Measurements from ENCODE around the gene FBXO21. TPM values are rescaled to one million over a fixed set of nuclear protein-coding genes. Genes with fewer than 3 reads are reported as not detected.

The FBXO21 gene
- total RNA-seq, 3 donors from 2014 or later (not counting 1 experiment from before 2014, with no cell fraction given), result 39.8 to 48.8 (median 39.9) TPM

DNA sequence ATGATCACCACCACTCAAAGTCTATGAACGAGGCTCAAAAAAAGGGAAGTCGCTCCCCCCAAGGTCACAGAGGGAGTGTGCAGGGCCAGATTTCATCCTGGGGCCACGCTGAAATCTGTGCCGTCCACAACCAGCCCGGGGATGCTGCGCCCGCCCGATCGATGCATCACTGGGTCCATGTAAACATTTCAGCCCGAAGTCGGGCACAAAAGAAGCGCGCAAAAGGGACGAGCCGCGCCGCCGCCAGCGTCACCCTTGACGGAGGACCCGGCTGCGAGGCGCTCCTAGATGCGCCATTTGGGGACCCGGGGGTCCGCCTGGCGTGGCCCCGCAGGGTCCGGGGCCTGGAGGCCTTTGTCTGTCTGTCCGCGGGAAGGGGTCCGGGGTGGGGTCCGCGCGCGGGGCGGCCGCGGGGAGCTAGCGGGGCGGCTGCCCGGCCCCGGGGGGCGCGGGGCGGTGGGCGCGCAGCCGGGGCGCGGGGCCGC is 503 bp downstream of the FBXO21 start:
- no peaks in the 10 kb centered on the region for H3K27me3 ChIP-seq (ENCODE audit: control insufficient read depth, insufficient read depth, low read length)
- peaks cover 18% of the 10 kb centered on the region for H3K4me1 ChIP-seq (ENCODE audit: control insufficient read depth, insufficient read depth, low read length)
- Mint-ChIP-seq H3K27me3 (ENCODE audit: low read depth in 2 of 2) (peaks cover 7 to 13% of the 10 kb centered on the region in 2 donors), H3K36me3 (no peaks in the 10 kb centered on the region), H3K27ac (peak overlapping the region; percentile 68 to 87), H3K4me3 (peak overlapping the region; percentile 91), H3K9me3 (no peaks in the 10 kb centered on the region), H3K4me1 (peaks cover 15 to 17% of the 10 kb centered on the region in 2 donors)
- under 1% methylated on average over 52 of the region's 52 CpGs for WGBS (ENCODE audit: insufficient coverage)
- H3K4me3 ChIP-seq (ENCODE audit: low read length), result peak overlapping the region; percentile 59
- peak; percentile 28 to 55 for DNase-seq
- intact Hi-C loops (cut with micrococcal nuclease), result no loop called here
- peak; percentile 14 to 22 (median 20) for ATAC-seq
- peaks cover 20% of the 10 kb centered on the region for H3K36me3 ChIP-seq (ENCODE audit: control insufficient read depth, insufficient read depth, low read length)
- TF ChIP-seq, protein P1, sequence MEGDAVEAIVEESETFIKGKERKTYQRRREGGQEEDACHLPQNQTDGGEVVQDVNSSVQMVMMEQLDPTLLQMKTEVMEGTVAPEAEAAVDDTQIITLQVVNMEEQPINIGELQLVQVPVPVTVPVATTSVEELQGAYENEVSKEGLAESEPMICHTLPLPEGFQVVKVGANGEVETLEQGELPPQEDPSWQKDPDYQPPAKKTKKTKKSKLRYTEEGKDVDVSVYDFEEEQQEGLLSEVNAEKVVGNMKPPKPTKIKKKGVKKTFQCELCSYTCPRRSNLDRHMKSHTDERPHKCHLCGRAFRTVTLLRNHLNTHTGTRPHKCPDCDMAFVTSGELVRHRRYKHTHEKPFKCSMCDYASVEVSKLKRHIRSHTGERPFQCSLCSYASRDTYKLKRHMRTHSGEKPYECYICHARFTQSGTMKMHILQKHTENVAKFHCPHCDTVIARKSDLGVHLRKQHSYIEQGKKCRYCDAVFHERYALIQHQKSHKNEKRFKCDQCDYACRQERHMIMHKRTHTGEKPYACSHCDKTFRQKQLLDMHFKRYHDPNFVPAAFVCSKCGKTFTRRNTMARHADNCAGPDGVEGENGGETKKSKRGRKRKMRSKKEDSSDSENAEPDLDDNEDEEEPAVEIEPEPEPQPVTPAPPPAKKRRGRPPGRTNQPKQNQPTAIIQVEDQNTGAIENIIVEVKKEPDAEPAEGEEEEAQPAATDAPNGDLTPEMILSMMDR (IDR thresholded peaks at IDR 0.05), result no peak
- H3K27ac ChIP-seq (ENCODE audit: low read length), result peak overlapping the region; percentile 68
- no peaks in the 10 kb centered on the region for H3K9me3 ChIP-seq (ENCODE audit: control insufficient read depth, insufficient read depth, low read length)

DNA sequence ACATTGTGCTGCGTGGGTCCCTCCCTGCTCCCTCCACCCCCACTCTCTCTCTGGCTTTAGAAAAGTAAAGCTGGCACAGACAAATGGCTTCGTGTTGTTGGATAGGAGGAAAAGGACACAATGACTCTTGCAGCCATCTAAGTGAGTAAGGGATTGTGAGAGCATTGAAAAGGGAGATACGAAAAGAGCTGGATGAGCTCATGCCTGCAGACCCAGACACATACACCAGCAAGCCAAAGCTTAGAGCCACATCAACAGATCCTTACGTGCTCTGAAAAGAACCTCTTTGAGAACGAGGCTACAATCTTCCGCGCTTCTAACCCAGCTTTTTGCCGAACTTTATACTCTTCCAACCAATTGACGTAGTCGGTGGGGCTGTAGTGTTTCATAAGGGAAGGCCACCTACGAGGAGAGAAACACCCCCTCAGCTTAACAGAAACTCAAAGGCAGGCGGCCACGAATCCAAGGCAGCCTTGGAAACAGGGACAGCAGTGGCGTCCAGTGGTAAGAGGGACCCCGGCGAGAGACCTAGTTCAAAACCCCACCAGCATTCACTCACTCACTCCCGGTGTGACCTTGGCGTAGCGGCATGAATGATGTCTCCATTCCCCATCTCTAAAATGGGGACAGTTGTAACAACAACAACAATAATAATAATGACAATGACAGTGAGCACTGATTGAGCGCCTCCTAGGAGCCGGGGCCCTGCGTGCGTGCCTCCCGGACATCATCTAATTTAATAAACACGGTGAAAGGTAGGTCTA is 1.1 kb downstream of the FBXO21 start:
- peak overlapping the region; percentile 68 to 87 for H3K27ac Mint-ChIP-seq
- Histone ChIP-seq H3K27ac (ENCODE audit: low read length) (peak overlapping the region; percentile 10), H3K36me3 (ENCODE audit: control insufficient read depth, insufficient read depth, low read length) (peaks cover 25% of the 10 kb centered on the region), H3K4me1 (ENCODE audit: control insufficient read depth, insufficient read depth, low read length) (peaks cover 18% of the 10 kb centered on the region), H3K9me3 (ENCODE audit: control insufficient read depth, insufficient read depth, low read length) (no peaks in the 10 kb centered on the region), H3K27me3 (ENCODE audit: control insufficient read depth, insufficient read depth, low read length) (no peaks in the 10 kb centered on the region), H3K4me3 (ENCODE audit: low read length) (peak overlapping the region; percentile 59)
- peaks cover 7 to 9% of the 10 kb centered on the region in 2 donors for H3K27me3 Mint-ChIP-seq (ENCODE audit: low read depth in 2 of 2)
- peak in 1 of 2 donors; percentile 18 for DNase-seq
- WGBS (ENCODE audit: insufficient coverage), result 66% methylated on average over 25 of the region's 25 CpGs
- no peaks in the 10 kb centered on the region for H3K36me3 Mint-ChIP-seq
- peak overlapping the region; percentile 91 for H3K4me3 Mint-ChIP-seq
- no peak for ATAC-seq
- intact Hi-C loops (cut with micrococcal nuclease), result no loop called here
- H3K9me3 Mint-ChIP-seq, result no peaks in the 10 kb centered on the region
- peaks cover 15 to 17% of the 10 kb centered on the region in 2 donors for H3K4me1 Mint-ChIP-seq
- TF ChIP-seq, protein P1 (IDR thresholded peaks at IDR 0.05), result no peak

- TF ChIP-seq, protein P1 (IDR thresholded peaks at IDR 0.05), result no peak
- intact Hi-C loops (cut with micrococcal nuclease), result no loop called here
- H3K36me3 Mint-ChIP-seq, result no peaks in the 10 kb centered on the region
- H3K4me1 Mint-ChIP-seq, result peaks cover 15 to 17% of the 10 kb centered on the region in 2 donors
- no peak overlapping the region for H3K27ac Mint-ChIP-seq
- Histone ChIP-seq H3K27ac (ENCODE audit: low read length) (no peak overlapping the region), H3K27me3 (ENCODE audit: control insufficient read depth, insufficient read depth, low read length) (no peaks in the 10 kb centered on the region), H3K4me1 (ENCODE audit: control insufficient read depth, insufficient read depth, low read length) (peaks cover 18% of the 10 kb centered on the region), H3K36me3 (ENCODE audit: control insufficient read depth, insufficient read depth, low read length) (peaks cover 33% of the 10 kb centered on the region), H3K9me3 (ENCODE audit: control insufficient read depth, insufficient read depth, low read length) (no peaks in the 10 kb centered on the region), H3K4me3 (ENCODE audit: low read length) (no peak overlapping the region)
- H3K4me3 Mint-ChIP-seq, result peak overlapping the region; percentile 91
- peaks cover 0 to 4% of the 10 kb centered on the region in 2 donors for H3K27me3 Mint-ChIP-seq (ENCODE audit: low read depth in 2 of 2)
- WGBS (ENCODE audit: insufficient coverage), result 97% methylated on average over 11 of the region's 12 CpGs
- ATAC-seq (no peak), DNase-seq (no peak)
- H3K9me3 Mint-ChIP-seq, result no peaks in the 10 kb centered on the region
Measured at GRCh38 chr12:117188121-117188665, 2.1 kb downstream of the FBXO21 start.

All from natural killer cell (primary cell).